Medulla oblongata (tissue), 1 donor: Measurements from ENCODE around the gene FA2H.
"Not testable (repeated sequence)": the region's sequence is repeated elsewhere in the genome, so short reads cannot be mapped to it uniquely, and the experiment has no call there.

Source experiments
- DNase-seq: peaks from one replicate; pipeline ENCODE4 v3.0.0-alpha.2; 2015; ENCODE audit errors: extremely low spot score

FA2H gene, protein sequence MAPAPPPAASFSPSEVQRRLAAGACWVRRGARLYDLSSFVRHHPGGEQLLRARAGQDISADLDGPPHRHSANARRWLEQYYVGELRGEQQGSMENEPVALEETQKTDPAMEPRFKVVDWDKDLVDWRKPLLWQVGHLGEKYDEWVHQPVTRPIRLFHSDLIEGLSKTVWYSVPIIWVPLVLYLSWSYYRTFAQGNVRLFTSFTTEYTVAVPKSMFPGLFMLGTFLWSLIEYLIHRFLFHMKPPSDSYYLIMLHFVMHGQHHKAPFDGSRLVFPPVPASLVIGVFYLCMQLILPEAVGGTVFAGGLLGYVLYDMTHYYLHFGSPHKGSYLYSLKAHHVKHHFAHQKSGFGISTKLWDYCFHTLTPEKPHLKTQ

DNA sequence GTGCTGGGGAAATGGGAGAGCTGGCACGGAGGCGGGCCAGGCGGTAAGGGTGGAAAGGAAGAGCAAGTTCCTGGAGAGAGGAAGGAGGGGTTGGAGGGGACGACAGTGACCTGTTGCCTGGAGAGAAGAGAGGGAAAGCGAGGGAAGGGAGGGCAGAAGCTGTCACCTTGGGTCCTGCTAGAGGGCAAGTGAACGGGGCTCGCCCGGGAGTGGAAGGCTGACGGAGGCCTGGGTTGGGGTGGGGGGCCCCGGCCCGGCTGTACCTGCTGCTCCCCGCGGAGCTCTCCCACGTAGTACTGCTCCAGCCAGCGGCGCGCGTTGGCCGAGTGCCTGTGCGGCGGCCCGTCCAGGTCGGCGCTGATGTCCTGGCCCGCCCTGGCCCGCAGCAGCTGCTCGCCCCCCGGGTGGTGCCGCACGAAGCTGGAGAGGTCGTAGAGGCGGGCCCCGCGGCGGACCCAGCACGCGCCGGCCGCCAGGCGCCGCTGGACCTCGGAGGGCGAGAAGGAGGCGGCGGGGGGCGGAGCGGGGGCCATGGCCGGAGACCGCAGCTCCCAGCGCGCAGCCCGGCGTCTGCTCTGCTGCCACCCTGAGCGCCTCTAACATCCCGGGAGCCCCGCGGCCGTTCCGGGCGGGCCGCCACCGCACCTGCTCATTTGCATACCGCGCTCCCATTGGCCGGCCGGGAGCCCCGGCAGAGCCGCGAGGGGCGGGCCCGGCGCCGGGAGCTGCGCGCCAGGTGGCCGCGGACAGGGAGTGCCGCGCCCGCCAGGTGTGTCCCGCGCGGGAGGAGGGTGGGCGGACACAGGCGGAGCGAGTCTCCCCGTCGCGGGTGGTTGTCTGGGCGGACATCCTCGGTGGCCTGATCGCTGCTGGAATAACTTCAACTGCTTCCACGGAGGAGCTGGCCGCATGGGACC is at the start of gene FA2H:
Gene FA2H, minus strand, starts transcription at position 598 of the 917 bp plus-strand sequence. Its CDS starts 65 bp downstream, at position 533.
- peak; percentile 87 for DNase-seq

- DNase-seq, result no peak
Observed at GRCh38 chr16:74817851-74818250, 43.2 kb upstream of the FA2H start.

DNA sequence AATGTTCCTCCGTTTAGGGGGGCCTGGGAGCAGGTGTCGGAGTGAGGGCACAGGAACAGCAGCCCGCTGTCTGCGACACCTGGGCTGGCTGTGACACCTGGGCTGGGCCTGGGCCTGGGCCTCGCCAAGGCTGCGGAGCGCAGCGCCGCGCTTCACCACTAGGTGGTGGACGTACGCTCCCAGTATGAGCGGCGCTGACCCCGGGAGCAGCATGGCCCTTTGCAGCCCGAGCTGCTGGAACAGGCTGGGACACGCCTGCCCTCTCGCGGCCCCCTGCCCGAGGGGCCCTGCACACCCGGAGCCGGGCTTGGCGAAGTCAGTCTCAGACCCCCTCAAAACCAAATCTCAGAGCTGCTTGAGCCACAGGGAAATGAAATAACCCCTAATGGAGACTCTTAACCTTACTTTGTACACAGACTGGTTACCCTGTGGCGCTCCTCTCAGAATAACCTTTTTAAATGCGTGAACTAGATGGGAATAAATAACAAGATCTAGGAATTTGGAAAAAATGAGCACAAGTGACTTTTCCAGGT is 38.6 kb upstream of the FA2H start:
- peak; percentile 83 for DNase-seq

DNA sequence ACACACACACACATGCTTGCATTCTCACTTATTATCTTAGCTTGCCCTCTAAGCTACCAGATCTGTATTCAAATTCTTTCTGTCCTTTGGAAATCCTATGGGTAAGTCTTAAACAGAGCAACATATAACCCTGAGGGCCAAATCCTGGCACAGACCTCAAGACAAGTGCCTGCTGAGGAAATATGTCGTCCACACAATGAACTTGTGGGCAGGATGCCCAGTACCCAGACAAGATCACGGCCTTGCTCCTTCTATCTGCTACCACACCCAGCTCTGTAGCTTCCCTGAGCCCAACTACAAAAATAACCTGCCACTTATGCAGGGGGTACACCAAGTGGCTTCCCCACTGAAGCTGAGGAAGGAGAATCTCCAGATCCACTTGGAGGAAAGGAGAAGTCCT is 37.3 kb upstream of the FA2H start:
- peak; percentile 12 for DNase-seq

DNA sequence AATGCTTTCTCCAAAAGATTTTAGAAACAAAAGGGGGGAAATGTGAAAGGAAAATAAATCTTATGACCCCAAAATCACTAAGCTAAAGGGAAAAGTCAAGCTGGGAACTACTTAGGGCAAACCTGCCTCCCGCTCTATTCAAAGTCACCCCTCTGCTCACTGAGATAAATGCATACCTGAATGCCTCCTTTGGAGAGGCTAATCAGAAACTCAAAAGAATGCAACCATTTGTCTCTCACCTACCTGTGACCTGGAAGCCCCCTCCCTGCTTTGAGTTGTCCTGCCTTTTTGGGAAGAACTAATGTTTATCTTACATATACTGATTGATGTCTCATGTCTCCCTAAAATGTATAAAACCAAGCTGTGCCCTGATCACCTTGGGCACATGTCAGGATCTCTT is 36.6 kb upstream of the FA2H start:
- DNase-seq, result not testable (repeated sequence)

DNA sequence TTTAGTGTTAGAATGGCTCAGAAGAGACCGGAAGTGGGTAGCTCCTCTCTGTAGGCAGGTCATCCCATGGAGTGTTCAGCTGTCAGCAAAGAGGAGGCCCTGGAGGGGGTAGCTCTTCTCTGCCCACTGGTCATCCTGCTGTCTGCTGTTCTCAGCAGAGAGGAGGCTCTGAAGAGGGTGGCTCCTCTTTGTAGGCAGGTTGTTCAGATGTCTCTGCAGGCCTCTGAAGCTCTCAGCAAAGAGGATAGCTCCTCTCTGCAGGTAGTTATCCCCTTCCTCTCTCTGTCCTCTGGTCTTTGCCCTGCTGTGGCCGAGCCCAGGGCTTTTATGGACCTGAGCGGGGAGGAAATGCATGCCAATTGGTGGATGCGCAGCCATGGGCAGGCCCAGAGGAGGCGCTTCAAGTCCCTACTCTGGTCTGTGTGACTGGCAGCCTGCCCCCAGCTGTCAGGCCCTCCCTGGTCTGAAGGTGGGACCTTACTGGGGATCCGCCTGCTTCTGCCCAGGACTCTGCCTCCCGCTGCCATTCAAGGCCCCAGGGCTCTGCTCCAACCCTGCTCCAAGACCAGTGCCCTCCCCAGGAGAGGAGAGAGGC is 32.5 kb upstream of the FA2H start:
- DNase-seq, result no peak

DNA sequence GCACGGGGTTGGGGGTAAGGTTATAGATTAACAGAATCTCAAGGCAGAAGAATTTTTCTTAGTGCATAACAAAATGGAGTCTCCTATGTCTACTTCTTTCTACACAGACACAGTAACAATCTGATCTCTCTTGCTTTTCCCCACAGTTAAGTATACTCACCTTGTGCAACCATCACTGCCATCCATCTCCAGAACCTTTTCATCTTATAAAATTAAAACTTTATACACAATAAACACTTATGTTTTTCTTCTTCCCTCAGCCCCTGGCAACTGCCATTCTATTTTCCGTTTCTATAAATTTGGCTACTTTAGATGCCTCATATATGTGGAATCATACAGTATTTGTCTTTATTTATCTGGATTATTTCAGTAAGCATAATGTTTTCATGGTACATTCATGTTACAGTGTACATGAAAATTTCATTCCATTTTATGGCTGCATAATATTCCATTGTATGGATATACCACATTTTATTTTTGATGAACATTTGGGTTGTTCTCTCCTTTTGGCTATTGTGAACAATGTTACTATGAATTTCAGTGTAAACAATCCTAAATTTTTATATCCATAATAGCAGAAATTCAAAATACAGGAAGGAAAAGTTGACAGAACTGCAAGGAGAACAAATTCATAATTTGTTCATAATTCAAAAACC is 25.7 kb upstream of the FA2H start:
- DNase-seq, result no peak

- DNase-seq, result no peak
Observed at GRCh38 chr16:74797414-74797813, 22.8 kb upstream of the FA2H start.

DNA sequence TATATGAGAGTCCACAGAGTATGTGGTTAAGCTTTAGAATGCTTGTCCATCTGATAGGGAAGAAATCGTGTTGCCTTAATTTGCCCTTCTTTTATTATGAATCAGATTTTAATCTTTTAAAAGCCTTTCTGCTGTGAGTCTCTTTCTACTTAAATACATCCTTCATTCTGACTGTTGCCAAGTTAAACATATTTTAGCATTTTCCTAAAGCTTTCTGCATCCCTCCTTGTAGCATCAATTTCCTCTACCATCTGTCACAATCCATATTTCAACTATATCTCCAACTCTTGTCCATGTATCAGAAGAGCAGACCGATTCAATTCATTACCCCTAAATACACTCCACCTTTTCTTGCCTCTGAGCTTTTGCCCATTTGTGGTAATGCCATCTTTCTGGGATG is 20.5 kb upstream of the FA2H start:
- DNase-seq, result no peak

DNA sequence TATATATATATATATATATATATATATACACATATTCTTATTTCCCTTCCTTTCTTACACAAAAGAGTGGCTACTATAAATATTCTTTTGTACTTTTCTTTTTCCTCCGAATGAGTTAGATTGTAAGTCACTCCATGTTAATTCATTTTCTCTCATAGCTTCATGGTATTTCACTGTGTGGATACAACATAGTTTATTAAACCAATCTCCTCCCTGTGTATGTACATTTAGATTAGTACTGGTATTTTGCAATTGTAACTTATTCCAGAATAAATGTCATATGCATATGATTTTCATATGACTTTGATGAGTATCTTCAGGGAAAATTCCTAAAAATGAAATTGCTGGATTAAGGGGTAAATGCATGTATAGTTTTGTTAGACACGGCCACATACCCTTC is 20.0 kb upstream of the FA2H start:
- DNase-seq, result no peak

- no peak for DNase-seq
Observed at GRCh38 chr16:74793571-74793970, 19.0 kb upstream of the FA2H start.

- DNase-seq, result no peak
Observed at GRCh38 chr16:74792225-74792624, 17.6 kb upstream of the FA2H start.

DNA sequence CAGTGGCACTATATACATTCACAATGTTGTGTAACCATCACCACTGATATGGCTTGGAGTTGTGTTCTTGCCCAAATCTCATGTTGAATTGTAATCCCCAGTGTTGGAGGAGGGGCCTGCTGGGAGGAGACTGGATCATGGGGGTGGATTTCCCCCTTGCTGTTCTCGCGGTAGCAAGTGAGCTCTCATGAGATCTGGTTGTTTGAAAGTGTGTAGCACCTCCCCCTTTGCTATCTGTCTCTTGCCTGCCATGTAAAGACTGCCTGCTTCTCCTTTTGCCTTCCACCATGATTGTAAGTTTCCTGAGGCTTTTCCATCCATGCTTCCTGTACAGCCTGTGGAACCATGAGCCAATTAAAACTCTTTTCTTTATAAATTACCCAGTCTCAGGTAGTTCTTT is 17.1 kb upstream of the FA2H start:
- DNase-seq, result not testable (repeated sequence)

DNA sequence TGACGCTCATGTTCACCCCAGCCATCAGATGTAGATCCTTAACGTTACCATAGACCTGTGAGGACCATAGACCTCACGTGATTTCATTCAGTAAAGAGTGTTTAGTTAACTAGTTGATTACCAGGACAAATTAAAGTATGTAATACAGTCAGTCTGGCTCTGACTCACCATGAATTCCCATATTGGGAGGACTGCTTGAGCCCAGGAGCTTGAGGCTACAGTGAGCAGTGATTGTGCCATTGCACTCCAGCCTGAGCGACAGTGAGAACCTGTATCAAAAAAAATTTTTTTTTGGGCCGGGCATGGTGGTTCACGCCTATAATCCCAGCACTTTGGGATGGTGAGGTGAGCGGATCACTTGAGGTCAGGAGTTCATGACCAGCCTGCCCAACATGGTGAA is 13.5 kb upstream of the FA2H start:
- no peak for DNase-seq

DNA sequence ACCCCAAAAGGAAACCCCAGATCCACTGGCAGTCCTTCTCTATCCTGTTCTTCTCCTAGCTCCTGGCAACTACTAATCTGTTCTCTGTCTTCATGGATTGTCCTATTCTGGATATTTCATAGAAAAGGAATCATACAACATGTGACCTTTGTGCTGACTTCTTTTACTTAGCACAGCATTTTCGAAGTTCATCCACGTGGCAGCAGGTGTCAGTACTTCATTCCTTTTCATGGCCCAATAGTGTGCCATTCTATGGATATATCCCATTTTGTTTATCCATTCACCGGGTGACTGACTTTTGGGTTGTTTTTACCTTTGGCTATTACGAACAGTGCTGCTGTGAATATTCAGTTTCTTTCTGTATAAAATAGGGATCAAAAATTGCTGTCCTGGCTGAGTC is 10.4 kb upstream of the FA2H start:
- DNase-seq, result no peak

- DNase-seq, result no peak
Observed at GRCh38 chr16:74778646-74779045, 4.0 kb upstream of the FA2H start.

DNA sequence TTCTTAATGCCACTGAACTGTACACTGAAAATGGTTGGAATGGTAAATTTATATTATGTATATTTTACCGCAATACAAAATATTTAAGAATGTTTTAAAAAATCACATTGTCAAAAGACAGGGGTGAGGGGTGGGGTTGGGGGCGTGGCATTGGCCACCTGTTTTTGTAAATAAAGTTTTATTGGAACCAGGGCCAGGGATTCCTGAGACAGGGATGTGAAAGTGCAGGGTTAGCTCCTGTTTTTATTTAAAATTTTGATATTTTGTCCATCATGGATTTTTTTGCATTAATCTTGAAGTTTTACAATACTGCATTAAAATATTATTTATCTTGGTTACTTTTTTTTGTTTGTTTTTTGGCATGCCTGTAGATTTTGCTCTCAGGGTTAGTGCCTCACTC is 2.3 kb upstream of the FA2H start:
- no peak for DNase-seq

GRCh38 chr16:74775255-74775654 is 635 bp upstream of the FA2H start:
- peak; percentile 15 for DNase-seq

DNA sequence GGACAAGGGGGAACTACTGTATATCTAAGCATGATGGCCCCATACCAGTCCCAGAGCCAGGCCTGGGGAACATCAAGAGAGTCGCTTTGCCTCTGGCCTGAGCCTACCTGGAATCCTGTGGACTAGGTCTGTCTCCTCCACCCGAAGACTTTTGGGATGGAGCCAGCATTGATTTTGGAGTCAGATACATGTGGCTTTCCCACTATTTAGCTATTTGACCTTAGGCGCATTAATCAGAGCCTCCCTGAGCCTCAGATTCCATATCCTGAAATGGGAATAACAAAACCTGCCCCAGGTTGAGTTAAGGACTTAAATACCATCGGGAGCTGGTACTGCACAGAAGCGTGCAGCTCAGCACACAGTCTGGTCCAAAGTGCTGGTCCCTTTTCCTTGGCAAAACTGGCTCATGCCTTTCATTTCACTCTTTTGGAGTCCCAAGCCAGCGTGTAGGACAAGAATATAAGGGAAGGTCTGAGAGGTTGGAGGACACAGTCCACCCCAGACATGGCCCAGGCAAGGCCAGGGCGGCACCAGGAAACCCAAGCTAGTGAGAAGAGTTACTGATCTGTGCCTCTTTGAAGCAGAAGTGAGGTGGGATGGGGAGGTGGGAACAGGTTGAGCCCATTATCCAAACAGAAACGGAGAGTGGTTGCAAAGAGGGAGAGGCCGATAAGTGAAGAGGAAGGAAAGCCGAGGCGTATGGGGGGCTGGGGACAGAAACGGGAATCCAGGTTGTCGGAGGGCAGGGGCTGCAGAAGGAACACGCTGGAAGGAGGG is 986 bp downstream of the FA2H start:
- DNase-seq, result peak; percentile 27

DNA sequence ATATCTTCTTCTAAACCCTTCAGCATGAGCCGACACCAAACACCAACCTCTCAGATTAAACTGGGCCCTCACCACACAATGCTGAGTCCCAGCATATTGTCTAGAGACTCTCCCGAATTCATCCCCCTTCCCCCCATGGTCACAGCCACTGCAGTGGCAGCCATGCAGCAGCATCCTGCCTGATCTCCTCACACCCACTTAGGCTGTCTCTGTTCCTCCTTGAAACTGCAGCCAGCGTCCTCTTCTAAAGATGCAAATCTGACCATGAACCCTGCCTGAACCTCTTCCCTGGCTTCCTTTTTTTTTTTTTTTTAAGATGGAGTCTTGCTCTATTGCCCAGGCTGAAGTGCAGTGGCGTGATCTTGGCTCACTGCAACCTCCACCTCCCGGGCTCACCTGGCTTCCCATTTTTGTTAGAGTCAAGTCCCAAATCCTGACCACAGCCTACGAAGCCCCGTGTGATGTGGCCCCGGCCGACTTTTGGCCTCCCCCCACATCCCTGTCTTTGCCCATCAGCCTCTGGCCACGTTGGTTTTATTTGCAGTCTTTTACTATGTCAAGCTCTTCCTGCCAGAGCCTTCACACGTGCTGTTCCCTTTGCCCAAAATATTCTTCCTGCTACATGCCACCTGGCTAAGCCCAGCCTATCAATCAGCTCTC is 2.8 kb downstream of the FA2H start:
- no peak for DNase-seq
